Measurements from ENCODE around the gene KYAT1. TPM values are rescaled to one million over a fixed set of nuclear protein-coding genes. Genes with fewer than 3 reads are reported as not detected.

KYAT1 gene
- total and polyA plus RNA-seq, 9 donors = 4.2 to 8.8 (median 5.4) TPM

- Histone ChIP-seq H3K27me3 (ENCODE audit: control insufficient read depth, insufficient read depth, low read length) (no peaks in the 10 kb centered on the region), H3K9me3 (replicated peaks; ENCODE audit: control insufficient read depth, low read depth, low read length) (no peaks in the 10 kb centered on the region), H3K36me3 (ENCODE audit: control insufficient read depth, insufficient read depth, low read length) (peaks cover 38% of the 10 kb centered on the region), H3K4me3 (ENCODE audit: low read length) (peak overlapping the region; percentile 68), H3K4me1 (ENCODE audit: control insufficient read depth, insufficient read depth, low read length) (peaks cover 14% of the 10 kb centered on the region), H3K27ac (ENCODE audit: low read length) (no peak overlapping the region)
- 60% methylated on average over 13 of the region's 18 CpGs for WGBS (ENCODE audit: insufficient coverage)
- no peak for DNase-seq
These were observed 61.8 kb downstream of the KYAT1 start for GRCh38 chr9:128819716-128820664.

GRCh38 chr9:128818839-128819715 lies 62.7 kb downstream of the KYAT1 start:
- peaks cover 29% of the 10 kb centered on the region for H3K36me3 ChIP-seq (ENCODE audit: control insufficient read depth, insufficient read depth, low read length)
- H3K27me3 ChIP-seq (ENCODE audit: control insufficient read depth, insufficient read depth, low read length) = no peaks in the 10 kb centered on the region
- under 1% methylated on average over 76 of the region's 90 CpGs for WGBS (ENCODE audit: insufficient coverage)
- H3K9me3 ChIP-seq (replicated peaks; ENCODE audit: control insufficient read depth, low read depth, low read length) = no peaks in the 10 kb centered on the region
- DNase-seq = peak; percentile 55
- H3K4me3 ChIP-seq (ENCODE audit: low read length) = peak overlapping the region; percentile 68
- no peak overlapping the region for H3K27ac ChIP-seq (ENCODE audit: low read length)
- peaks cover 14% of the 10 kb centered on the region for H3K4me1 ChIP-seq (ENCODE audit: control insufficient read depth, insufficient read depth, low read length)

GRCh38 chr9:128818099-128818838 lies 63.5 kb downstream of the KYAT1 start, which contains the start of gene ENDOG:
ENDOG (plus strand) TSS chr9:128818500; CDS start chr9:128818685, 185 bp downstream.
- WGBS (ENCODE audit: insufficient coverage) = under 1% methylated on average over 58 of the region's 70 CpGs
- Histone ChIP-seq H3K36me3 (ENCODE audit: control insufficient read depth, insufficient read depth, low read length) (peaks cover 21% of the 10 kb centered on the region), H3K4me1 (ENCODE audit: control insufficient read depth, insufficient read depth, low read length) (peaks cover 14% of the 10 kb centered on the region), H3K27me3 (ENCODE audit: control insufficient read depth, insufficient read depth, low read length) (no peaks in the 10 kb centered on the region), H3K4me3 (ENCODE audit: low read length) (peak within 1 kb of the TSS; percentile 68), H3K27ac (ENCODE audit: low read length) (peak within 1 kb of the TSS; percentile 85), H3K9me3 (replicated peaks; ENCODE audit: control insufficient read depth, low read depth, low read length) (no peaks in the 10 kb centered on the region)
- DNase-seq = peak; percentile 99

GRCh38 chr9:128810873-128811272 lies 70.9 kb downstream of the KYAT1 start:
- H3K9me3 ChIP-seq (replicated peaks; ENCODE audit: control insufficient read depth, low read depth, low read length) = no peaks in the 10 kb centered on the region
- H3K4me3 ChIP-seq (ENCODE audit: low read length) = no peak overlapping the region
- peaks cover 35% of the 10 kb centered on the region for H3K36me3 ChIP-seq (ENCODE audit: control insufficient read depth, insufficient read depth, low read length)
- no peaks in the 10 kb centered on the region for H3K27me3 ChIP-seq (ENCODE audit: control insufficient read depth, insufficient read depth, low read length)
- WGBS (ENCODE audit: insufficient coverage) = 80% methylated on average over 2 of the region's 5 CpGs
- H3K4me1 ChIP-seq (ENCODE audit: control insufficient read depth, insufficient read depth, low read length) = no peaks in the 10 kb centered on the region
- DNase-seq = no peak
- H3K27ac ChIP-seq (ENCODE audit: low read length) = no peak overlapping the region

- 81% methylated on average over 2 of the region's 2 CpGs for WGBS (ENCODE audit: insufficient coverage)
- Histone ChIP-seq H3K27me3 (ENCODE audit: control insufficient read depth, insufficient read depth, low read length) (no peaks in the 10 kb centered on the region), H3K4me1 (ENCODE audit: control insufficient read depth, insufficient read depth, low read length) (no peaks in the 10 kb centered on the region), H3K27ac (ENCODE audit: low read length) (no peak overlapping the region), H3K9me3 (replicated peaks; ENCODE audit: control insufficient read depth, low read depth, low read length) (no peaks in the 10 kb centered on the region), H3K36me3 (ENCODE audit: control insufficient read depth, insufficient read depth, low read length) (peaks cover 46% of the 10 kb centered on the region), H3K4me3 (ENCODE audit: low read length) (no peak overlapping the region)
- no peak for DNase-seq
These were observed 71.9 kb downstream of the KYAT1 start for GRCh38 chr9:128809831-128810230.

GRCh38 chr9:128809036-128809599 lies 72.6 kb downstream of the KYAT1 start:
- Histone ChIP-seq H3K4me3 (ENCODE audit: low read length) (no peak overlapping the region), H3K9me3 (replicated peaks; ENCODE audit: control insufficient read depth, low read depth, low read length) (no peaks in the 10 kb centered on the region), H3K27me3 (ENCODE audit: control insufficient read depth, insufficient read depth, low read length) (no peaks in the 10 kb centered on the region), H3K4me1 (ENCODE audit: control insufficient read depth, insufficient read depth, low read length) (no peaks in the 10 kb centered on the region), H3K36me3 (ENCODE audit: control insufficient read depth, insufficient read depth, low read length) (peaks cover 48% of the 10 kb centered on the region), H3K27ac (ENCODE audit: low read length) (no peak overlapping the region)
- no peak for DNase-seq
- WGBS (ENCODE audit: insufficient coverage) = 92% methylated on average over 8 of the region's 12 CpGs

- H3K36me3 ChIP-seq (ENCODE audit: control insufficient read depth, insufficient read depth, low read length) = peaks cover 54% of the 10 kb centered on the region
- WGBS (ENCODE audit: insufficient coverage) = 79% methylated on average over 2 of the region's 3 CpGs
These were observed 73.2 kb downstream of the KYAT1 start for GRCh38 chr9:128808543-128808942.

GRCh38 chr9:128807827-128808226 lies 73.9 kb downstream of the KYAT1 start:
- H3K9me3 ChIP-seq (replicated peaks; ENCODE audit: control insufficient read depth, low read depth, low read length) = no peaks in the 10 kb centered on the region
- no peak overlapping the region for H3K27ac ChIP-seq (ENCODE audit: low read length)
- 90% methylated on average over 13 of the region's 14 CpGs for WGBS (ENCODE audit: insufficient coverage)
- no peak overlapping the region for H3K4me3 ChIP-seq (ENCODE audit: low read length)
- H3K4me1 ChIP-seq (ENCODE audit: control insufficient read depth, insufficient read depth, low read length) = no peaks in the 10 kb centered on the region
- H3K27me3 ChIP-seq (ENCODE audit: control insufficient read depth, insufficient read depth, low read length) = no peaks in the 10 kb centered on the region
- H3K36me3 ChIP-seq (ENCODE audit: control insufficient read depth, insufficient read depth, low read length) = peaks cover 61% of the 10 kb centered on the region
- no peak for DNase-seq

More at GRCh38 chr9:128808543-128808942, 73.2 kb downstream of the KYAT1 start:
- H3K4me3 ChIP-seq (ENCODE audit: low read length) = no peak overlapping the region
- no peaks in the 10 kb centered on the region for H3K27me3 ChIP-seq (ENCODE audit: control insufficient read depth, insufficient read depth, low read length)
- H3K27ac ChIP-seq (ENCODE audit: low read length) = no peak overlapping the region
- H3K4me1 ChIP-seq (ENCODE audit: control insufficient read depth, insufficient read depth, low read length) = no peaks in the 10 kb centered on the region
- no peak for DNase-seq
- no peaks in the 10 kb centered on the region for H3K9me3 ChIP-seq (replicated peaks; ENCODE audit: control insufficient read depth, low read depth, low read length)

- H3K9me3 ChIP-seq (replicated peaks; ENCODE audit: control insufficient read depth, low read depth, low read length) = no peaks in the 10 kb centered on the region
- peaks cover 74% of the 10 kb centered on the region for H3K36me3 ChIP-seq (ENCODE audit: control insufficient read depth, insufficient read depth, low read length)
- H3K4me3 ChIP-seq (ENCODE audit: low read length) = no peak overlapping the region
- no peaks in the 10 kb centered on the region for H3K27me3 ChIP-seq (ENCODE audit: control insufficient read depth, insufficient read depth, low read length)
- 88% methylated on average over 14 of the region's 14 CpGs for WGBS (ENCODE audit: insufficient coverage)
- H3K4me1 ChIP-seq (ENCODE audit: control insufficient read depth, insufficient read depth, low read length) = no peaks in the 10 kb centered on the region
- no peak overlapping the region for H3K27ac ChIP-seq (ENCODE audit: low read length)
- DNase-seq = no peak
These were observed 76.1 kb downstream of the KYAT1 start for GRCh38 chr9:128805661-128806060.
